GM20000 (cell line): Measurements from ENCODE around the gene RHOH.
A peak's percentile ranks its signal among the peaks of the same experiment; 100 is the strongest.

Source experiments
- DNase-seq: peaks from one replicate; pipeline ENCODE4 v3.0.0; 2012; ENCODE audit warnings: low spot score
- TF ChIP-seq, protein P1 (sequence below): IDR thresholded peaks from 2 replicates; pipeline ENCODE4 v1.5.1; 2012; ENCODE audit warnings: mild to moderate bottlenecking, control low read depth; ENCODE audit errors: extremely low read depth, missing control alignments

RHOH gene

GRCh38 chr4:40165916-40166315 lies 30.9 kb upstream of the RHOH start:
- TF ChIP-seq, protein P1, sequence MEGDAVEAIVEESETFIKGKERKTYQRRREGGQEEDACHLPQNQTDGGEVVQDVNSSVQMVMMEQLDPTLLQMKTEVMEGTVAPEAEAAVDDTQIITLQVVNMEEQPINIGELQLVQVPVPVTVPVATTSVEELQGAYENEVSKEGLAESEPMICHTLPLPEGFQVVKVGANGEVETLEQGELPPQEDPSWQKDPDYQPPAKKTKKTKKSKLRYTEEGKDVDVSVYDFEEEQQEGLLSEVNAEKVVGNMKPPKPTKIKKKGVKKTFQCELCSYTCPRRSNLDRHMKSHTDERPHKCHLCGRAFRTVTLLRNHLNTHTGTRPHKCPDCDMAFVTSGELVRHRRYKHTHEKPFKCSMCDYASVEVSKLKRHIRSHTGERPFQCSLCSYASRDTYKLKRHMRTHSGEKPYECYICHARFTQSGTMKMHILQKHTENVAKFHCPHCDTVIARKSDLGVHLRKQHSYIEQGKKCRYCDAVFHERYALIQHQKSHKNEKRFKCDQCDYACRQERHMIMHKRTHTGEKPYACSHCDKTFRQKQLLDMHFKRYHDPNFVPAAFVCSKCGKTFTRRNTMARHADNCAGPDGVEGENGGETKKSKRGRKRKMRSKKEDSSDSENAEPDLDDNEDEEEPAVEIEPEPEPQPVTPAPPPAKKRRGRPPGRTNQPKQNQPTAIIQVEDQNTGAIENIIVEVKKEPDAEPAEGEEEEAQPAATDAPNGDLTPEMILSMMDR = no peak
- DNase-seq = no peak

DNA sequence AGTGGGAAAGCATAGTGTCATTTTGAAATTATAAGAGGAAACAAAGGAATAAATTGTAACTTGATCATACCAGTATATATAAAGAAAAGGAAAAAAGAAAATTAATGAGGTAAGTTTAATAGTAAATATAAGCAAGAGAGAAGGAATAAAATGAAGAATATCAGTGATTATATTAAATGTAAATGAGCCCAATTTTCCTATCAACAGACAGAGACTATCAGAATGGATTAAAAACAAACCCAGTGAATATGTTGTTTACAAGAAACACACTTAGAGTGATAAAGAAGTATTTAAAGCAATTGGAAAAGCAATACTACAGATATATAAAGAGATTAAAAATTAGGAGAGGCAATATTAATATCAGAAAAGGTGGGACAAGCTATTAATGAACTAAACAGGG lies 28.8 kb upstream of the RHOH start:
- no peak for DNase-seq
- TF ChIP-seq, protein P1 = no peak

DNA sequence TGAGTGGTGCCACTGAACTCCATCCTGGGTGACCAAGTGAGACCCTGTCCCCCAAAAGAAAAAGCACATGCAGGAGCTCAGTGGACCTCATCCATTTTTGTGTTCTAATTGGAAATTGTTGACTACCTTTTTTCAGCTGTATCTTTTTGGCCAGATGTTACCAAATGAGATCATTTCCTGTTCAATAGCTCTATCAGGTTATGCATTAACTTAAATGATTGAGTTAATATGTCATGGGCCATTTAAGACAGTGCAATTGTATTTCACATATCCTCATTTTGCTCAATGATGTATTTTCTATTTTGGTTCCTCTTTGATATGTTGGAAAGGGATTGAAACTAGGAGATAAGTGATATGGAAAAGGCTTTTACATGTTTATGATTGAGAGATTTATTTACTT lies 26.2 kb upstream of the RHOH start:
- DNase-seq = peak; percentile 24
- TF ChIP-seq, protein P1 = no peak

GRCh38 chr4:40173470-40173875 lies 23.4 kb upstream of the RHOH start:
- TF ChIP-seq, protein P1 = no peak
- DNase-seq = peak; percentile 42

DNA sequence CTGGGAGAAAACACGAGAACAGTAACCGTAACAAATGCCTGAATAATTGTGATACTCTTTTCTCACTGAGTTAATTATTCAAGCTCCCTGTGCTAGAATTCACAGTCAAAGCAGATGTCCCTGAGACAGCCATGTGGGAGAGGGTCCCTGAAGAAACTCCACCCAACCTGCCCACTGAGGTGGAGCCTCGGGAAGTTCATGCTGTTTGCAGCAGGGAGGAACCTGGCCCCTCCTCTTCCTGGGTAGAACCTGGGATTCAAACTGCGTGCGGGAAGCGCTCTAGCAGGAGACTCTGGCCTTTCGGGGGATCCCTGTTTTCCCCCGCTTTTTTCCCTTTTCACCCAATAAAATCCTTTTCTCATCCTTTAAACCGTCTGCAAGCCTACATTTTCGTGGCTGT lies 20.2 kb upstream of the RHOH start:
- no peak for DNase-seq
- TF ChIP-seq, protein P1 = no peak

GRCh38 chr4:40177591-40177990 lies 19.2 kb upstream of the RHOH start:
- TF ChIP-seq, protein P1 = no peak
- DNase-seq = no peak

- DNase-seq = no peak
- TF ChIP-seq, protein P1 = no peak
These were observed 18.2 kb upstream of the RHOH start for GRCh38 chr4:40178672-40179071.
